Measurements from ENCODE around the gene PLA2G6.
A peak's percentile ranks its signal among the peaks of the same experiment; 100 is the strongest.

PLA2G6 gene

DNA sequence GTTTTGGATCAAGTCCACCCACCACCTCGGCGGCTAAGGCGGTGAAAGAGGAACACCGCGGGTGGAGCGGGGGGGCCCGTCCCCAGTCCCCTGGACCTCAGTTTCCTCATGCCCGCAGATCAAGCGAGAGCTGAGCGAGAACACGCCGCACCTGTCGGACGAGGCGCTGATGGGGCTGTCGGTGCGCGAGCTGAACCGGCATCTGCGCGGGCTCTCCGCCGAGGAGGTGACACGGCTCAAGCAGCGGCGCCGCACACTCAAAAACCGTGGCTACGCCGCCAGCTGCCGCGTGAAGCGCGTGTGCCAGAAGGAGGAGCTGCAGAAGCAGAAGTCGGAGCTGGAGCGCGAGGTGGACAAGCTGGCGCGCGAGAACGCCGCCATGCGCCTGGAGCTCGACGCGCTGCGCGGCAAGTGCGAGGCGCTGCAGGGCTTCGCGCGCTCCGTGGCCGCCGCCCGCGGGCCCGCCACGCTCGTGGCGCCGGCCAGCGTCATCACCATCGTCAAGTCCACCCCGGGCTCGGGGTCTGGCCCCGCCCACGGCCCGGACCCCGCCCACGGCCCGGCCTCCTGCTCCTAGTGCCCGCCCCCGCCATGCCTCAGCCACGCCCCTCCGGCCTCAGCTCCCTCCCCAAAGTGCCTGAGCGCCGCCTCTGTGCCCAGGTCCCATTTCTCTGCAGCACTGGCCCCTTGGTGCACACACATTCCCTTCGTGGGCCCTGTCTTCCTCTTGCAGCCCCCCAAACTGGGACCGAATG, 32.8 kb upstream of the PLA2G6 start:
- DNase-seq = peak in 35 of 56 donors; percentile 19 to 78 (median 50)

DNA sequence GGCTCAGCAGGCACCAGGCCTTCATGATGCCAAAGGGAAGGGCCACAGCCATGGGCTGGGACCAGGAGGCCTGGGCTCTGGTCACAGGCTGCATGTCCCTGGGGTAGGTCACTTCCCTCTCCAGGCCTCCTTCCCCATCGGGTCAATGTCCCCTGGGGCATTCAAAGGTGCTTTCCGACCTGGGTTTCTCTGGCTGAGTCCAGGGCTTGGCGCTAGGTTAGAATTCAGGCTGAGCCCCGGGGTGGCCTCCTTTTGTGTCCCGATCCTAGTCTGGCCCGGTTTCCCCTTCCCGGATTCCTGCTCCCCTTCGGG, 32.3 kb upstream of the PLA2G6 start:
- DNase-seq = no peak

DNA sequence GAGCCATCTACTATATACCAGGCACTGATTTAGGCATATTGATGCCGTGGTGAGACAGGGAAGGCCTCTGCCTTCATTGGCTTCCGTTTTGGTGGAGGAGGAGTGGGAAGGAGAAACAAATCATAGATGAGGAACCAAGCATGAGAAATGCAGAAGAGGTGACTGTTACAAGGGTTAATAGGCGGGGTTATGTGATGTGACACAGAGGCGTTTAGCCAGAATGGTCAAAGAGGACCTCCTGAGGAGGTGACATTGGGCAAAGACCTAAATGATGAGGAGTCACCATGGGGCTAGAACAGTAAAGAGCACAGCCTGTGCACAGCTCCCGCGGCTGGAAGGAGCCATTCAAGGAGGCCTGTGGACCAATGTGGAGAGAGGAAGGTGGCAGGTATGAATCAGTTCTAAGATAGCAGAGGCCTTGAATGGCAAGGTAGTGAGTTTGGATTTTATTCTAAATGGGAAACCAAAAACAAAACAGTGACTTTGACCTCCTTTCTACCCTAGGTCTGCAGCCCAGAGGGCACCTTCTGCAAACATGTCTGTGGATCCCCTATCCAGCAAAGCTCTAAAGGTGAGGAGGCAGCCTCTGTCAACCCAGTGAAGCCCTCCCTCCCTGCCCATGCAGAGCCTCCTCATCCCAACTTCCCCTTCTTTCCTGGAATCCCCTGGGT, 31.8 kb upstream of the PLA2G6 start:
- no peak for DNase-seq

DNA sequence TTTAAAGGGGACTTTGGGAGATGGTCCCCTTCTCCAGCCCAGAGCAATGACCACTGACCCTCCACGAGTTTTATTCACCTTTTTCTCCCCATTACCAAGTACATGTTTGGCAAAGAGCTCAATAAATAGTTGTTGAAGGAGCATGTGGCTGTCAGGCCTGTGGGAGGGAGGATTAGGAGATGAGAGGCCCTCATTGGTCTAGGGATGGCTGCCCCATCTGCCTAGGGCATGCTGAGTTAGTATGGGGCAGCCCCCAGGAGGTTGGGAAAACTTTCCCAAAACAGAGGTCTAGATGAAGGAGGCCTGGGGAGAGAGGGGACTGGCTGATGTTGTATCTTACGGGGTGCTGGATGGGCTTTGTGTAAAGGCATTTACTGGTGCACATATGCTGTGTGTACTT, 30.8 kb upstream of the PLA2G6 start:
- no peak for DNase-seq

DNA sequence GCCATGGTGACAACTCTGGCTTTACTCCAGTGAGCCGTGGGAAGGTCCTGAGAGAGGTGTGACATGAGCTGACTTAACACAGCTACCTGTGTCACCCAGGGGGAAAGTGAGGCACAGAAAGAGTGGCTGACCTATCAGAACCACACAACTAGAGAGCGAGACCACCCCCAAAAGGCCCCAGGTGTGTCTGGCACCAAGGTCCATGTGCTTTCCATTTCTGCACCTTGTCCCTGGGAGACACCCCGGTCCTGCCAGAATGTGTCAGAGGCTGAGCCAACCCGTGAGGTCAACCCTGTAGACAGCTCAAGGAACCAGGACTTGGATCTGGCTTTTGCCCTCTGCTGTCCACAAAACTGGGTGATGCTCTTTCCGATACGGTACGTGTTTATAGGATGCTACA, 29.9 kb upstream of the PLA2G6 start:
- no peak for DNase-seq

DNA sequence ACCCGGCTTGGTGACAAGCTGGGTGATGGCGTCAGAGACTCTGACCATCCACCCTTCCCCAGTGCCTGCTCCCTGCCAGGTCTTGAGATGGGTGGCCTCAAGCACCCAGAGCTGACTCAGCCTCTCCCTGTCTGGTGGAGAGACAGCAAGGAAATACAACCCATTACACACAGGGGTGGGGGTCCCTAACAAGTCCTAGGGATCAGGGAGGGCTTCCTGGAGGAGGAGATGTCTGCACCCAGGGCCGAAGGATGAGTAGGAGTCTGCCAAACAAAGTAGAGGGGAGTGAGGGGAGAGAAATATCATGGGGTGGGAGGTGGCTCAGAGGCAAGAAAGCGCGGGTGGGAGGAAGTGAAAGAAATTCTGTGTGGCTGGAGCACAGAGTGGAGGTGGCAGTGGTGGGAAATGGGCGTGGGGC, 26.9 kb upstream of the PLA2G6 start:
- no peak for DNase-seq

DNA sequence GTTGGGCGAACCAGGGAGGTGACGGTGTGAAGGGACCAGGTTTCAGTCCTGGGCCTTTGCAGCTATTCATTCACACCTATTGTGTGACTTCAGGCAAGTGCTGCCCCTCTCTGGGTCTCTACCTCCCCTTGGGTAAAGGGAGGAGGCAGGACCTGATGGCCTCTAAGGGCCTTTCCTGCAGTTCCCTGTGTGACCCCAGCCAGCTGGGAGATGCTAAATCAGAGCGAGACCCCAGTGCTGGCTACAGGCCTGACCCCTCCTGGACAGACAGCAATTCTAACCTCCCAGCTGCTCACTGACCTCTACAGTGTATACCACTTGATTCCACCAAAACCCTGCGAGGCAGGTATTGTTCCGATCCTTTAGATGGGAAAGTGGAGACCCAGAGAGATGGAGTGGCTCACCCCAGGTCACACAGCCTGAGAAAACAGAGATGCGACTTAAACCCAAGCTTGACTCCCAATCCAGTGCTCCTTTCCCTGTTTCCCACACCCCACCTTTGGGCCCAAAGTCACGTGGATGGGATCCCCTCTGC, 26.3 kb upstream of the PLA2G6 start:
- DNase-seq = no peak

DNA sequence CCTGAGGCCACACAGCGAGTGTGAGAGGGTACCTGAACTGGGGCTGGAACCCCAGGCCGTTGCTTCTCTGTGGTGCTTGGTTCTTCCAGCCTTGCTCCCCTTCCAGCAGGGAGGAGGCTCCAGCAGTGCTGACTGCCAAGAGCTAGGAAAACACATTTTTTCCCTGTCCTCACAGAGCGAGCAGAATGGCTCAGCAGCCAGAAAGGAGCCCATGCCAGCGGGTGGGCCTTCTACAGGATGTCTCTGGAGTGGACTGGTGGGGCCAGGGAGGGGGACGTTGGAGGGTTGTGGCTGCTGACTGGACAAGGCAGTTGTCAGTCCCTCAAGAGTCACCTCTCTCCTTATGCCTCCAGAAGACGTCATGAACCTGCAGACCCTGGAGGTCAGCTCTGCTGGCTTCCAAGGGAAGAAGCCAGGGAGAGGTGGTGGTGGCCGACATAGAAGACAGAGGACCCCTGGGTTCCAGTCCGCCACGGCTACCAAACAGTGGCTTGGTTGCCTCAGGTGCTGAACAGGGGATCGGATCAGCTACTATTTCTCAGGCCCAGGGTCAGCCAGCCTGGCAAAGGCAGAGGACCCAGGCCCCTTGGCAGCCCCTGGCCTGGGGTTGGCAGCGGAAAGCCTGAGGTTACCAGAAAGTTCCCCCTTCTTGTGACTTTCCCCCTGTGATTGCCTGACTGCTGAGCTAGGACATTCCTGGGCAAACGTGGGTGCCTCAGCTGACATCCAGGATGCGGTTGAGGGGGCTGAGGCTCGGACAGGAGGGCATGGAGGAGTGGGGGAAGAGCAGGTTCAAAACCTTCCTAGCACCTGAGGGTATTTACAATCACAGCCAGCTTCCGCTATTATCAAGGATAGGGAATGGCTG, 23.9 kb upstream of the PLA2G6 start:
- peak in 36 of 56 donors; percentile 9 to 78 (median 39) for DNase-seq

DNA sequence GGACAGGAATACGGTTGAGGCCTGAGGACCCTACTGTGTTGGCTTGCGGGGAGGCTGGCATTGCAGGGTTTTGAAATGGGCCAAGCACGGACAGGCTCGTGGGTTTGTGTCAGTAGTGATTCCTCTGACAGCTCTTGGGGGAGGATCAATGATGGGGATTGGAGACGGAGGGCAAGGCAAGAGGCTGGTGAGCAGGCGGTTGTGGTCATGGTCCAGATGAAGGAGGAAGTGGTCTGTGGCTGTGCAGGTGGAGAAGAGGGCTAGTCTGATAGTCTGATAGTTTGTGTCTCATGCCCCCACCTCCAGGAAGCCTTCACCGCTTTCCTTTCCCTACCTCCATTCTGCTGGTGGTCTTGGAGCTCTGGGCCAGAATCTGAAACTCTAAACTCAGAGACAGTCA, 23.2 kb upstream of the PLA2G6 start:
- no peak for DNase-seq

DNA sequence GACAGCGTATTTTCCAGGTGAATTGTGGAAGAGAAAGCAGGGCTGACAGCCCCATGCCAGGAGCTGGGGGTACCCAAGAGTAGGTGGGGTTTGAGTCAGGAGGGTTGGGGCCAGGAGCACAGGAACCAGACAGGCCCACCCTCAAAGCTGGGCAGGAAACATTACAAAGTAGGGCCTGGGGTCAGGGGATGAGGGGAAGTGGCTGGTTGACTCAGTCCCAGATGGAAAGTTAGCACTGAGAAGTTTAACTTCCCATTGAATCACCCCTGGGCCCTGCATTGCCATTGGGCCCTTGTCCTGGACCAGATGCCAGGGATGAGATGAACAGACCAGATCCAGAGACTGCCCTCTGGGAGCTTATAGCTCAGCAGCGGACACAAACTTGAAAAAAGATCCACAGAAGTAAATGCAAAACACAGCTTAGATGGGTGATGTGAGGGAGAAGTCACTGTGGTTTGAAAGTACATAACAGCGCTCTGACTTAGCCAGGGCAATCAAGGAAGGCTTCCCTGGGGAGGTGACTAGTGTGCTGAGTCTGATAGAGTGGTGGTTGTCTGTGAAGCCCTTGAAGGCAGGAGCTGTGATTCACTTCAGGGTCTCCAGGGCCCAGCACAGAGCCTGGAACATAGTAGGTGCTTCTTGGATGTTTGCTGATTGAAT, 22.4 kb upstream of the PLA2G6 start:
- no peak for DNase-seq

DNA sequence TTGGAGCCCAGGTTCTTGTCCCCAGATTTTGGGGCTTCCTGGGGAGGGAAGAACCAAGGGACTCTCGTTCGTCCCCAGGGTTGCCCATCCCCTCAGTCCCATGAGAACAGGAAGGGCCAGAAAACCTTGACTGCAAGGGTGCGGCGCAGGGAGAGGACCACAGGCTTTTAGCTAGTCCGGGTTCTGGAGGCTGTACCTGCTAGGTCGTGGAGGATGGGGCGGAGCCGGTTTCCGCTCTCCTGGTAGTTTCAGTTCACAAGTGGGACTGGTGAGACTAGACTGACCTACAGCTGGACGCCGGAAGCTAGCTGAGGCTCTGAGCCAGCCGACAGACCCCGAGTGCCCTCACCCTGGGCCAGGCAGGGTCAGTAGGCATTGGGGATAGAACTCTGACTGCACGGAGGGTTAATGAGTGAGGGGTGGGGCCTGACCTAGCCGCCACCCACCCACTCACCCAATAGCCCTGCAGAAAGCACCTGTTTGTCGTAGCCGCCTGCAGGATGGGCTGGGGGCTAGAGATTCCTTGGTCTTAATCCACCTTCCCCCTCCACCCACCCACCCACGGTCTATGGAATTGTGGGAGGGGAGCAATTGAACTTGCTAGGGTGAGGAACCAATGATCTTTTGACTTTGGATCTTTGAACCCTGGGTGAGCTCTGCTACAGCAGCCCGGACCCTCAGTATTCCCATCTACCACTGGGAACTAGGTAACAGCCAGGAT, 21.6 kb upstream of the PLA2G6 start:
- DNase-seq = no peak

DNA sequence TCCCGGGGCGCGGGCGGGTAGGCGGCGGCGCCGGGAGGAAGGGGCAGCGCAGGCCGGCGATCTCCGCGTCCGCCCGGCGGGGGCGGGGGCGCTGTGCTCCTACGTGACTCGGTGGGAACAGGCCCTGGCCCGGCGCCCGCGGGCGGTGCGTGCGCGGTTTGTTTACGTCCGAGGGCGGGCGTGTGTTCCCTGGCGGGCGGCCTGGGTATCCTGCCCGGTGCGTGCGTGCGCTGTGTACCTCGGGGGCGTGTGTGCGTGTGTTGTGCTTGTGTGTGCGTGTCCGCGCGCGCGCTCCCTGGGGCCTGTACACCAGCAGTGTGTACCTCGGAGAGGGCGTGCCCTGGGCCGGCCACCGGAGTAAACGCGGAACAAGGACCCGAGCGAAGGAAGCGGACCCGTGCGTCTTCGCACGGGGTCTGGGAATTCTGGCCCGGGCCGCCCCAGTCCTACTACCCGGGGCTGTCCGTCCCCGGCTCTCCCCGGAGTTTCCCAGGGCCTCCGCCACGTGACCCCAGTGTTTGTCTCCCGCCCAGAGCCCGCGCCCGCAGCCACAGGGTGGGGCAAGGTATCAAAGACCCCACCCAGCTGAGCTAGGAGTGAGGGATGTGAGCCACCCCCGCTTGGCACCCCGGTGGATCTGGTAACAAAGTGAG, 20.9 kb upstream of the PLA2G6 start:
- DNase-seq = peak in 31 of 56 donors; percentile 4 to 84 (median 42)

DNA sequence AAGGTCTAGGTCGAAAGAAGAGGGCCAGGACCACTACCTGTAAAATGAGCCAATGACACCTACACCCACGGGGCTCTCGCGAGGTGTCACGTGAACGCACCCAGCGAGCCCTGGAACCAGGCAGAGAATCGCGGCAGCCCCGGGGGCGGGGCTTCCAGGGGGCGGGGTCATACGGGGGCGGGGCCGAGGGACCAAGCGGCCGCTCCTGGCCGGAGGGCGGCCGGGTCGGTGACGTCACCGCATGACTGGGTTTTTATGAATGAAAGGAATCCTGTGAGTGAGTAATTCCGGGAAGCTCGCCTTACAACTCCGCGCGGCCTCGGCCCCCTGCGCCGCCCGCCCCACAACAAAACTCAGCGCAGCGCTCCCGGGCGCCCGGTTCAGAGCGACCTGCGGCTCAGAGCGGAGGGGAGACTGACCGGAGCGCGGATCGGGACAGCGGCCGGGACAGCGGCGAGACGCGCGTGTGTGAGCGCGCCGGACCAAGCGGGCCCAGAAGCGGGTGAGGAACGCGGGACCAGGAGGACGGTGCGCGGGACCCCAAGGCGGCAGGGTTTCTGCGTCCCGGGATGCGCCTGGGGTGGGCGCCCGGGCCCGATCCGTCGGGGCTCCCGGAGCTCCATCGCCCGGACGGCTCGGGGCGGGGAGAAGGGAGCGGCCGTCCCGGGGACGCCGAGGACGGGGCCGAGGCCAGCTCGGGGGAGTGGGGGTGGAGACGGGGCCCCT, 20.2 kb upstream of the PLA2G6 start, which contains the start of gene MAFF:
Gene MAFF (plus strand): TSS at position 284 of the 726 bp plus-strand sequence. CDS start 11,860 bp downstream, outside the sequence.
- DNase-seq = peak in 55 of 56 donors; percentile 27 to 96 (median 86)

DNA sequence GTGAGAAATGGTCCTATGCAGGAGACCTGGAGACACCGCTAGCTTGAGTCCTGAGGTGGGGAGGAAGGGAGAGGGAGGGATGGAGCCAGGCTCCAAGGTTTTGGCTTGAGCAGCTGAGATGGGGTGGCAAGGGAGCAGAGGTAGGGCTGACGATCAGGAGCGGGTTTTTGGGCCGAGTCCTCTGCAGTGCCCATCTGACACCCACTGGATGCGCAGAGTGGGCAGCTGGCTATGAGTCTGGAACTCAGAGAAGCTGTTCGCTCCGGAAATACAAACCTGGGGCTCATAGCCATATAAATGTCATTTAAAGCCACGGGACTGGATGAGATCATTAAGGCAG, 19.7 kb upstream of the PLA2G6 start:
- DNase-seq = peak in 1 of 56 donors; percentile 28

DNA sequence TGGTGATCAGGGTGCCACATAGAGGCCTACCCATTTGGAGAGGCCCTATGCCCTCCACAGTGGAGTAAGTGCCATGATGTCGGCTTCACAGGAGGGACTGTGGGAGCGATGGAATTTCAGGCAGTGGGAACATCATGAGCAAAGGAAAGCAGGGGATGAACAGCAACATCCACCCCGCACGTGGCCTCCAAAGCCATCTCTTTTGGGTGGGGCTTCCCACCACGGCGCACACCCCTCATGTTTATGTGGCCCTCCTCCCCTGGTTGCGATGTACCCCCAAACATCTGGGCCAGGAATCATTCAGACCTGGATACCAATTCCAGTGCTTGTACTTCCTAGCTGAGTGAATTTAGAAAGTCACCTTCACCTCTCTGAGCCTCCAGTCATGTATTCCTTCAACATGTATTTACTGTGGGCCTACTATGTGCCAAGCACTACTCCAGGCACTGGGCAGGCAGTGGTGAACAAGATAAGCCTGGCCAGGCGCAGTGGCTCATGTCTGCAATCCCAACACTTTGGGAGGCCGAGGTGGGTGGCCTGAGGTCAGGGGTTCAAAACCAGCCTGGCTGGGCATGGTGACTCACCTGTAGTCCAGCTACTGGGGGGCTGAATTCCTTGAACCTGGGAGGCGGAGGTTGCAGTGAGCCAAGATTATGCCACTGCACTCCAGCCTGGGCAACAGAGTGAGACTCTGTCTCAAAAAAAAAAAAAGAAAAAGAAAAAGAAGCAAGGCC, 18.4 kb upstream of the PLA2G6 start:
- DNase-seq = no peak

DNA sequence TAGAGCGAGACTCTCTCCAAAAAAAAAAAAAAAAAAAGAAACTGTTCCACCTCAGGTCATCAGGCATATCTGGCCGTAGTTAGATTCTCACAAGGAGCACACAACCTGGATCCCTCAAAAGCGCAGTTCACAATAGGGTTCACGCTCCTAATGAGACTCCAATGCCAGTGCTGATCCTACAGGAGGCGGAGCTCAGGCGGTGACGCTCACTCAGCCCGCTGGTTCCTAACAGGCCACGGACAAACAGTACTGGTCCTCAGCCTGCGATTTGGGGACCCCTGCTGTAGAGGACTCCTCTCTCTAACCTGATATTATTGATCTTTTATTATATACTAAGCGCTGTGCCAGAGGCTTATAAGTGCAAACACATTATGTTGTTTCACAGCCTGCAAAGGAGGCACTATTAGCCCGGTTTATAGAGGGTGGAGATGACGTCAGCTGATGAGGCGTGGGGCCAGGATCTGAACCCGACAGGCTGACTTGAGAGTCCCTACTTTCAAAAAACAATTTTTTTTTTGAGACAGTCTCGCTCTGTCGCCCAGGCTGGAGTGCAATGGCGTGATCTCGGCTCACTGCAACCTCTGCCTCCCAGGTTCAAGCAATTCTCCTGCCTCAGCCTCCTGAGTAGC, 15.3 kb upstream of the PLA2G6 start:
- DNase-seq = no peak

DNA sequence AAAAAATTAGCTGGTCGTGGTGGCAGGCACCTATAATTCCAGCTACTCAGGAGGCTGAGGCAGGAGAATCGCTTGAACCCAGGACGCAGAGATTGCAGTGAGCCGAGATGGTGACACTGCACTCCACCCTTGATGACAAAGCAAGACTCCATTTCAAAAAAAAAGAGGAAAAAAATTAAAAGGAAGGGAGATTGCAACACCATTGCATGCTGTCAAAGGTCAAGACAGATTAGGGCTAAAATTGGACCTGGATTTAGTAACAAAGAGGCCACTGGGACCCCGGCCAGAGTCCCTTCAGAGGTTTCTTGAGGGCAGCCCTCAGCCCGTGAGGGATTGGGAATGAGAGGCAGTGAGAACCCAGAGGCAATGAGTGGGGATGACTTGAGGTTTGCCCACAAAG, 11.9 kb upstream of the PLA2G6 start:
- no peak for DNase-seq

DNA sequence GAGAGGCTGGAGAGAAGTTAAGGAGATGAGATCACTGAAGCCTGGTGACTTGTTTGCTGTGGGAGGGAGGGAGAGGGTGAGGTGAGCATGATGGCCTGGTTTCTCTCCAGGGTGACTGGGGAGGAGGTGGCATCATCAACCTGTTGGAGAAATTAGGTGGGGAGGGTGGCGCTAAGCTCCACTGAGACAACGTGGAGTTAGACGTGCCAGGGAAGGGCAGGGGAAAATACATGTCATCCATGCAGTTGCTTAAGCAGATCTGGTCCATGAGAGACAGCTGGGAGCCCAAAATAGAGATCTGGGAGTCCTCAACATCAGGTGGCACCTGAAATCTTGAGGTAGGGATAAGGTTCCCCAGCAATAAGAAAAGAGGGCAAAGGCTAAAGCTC, 10.8 kb upstream of the PLA2G6 start:
- DNase-seq = no peak

Data from nucleus accumbens (tissue), 56 donors.